Stimulated activated naive CD4-positive, alpha-beta T cell (primary cell): Measurements from ENCODE around the gene DGKD.
A peak's percentile ranks its signal among the peaks of the same experiment; 100 is the strongest.
"Not testable (repeated sequence)": the region's sequence is repeated elsewhere in the genome, so short reads cannot be mapped to it uniquely, and the experiment has no call there.

Source experiments
- DNase-seq, 6 experiments: peaks; one replicate each; lab custom pipeline; 2025; lab: John Stamatoyannopoulos, UW

The DGKD gene

DNA sequence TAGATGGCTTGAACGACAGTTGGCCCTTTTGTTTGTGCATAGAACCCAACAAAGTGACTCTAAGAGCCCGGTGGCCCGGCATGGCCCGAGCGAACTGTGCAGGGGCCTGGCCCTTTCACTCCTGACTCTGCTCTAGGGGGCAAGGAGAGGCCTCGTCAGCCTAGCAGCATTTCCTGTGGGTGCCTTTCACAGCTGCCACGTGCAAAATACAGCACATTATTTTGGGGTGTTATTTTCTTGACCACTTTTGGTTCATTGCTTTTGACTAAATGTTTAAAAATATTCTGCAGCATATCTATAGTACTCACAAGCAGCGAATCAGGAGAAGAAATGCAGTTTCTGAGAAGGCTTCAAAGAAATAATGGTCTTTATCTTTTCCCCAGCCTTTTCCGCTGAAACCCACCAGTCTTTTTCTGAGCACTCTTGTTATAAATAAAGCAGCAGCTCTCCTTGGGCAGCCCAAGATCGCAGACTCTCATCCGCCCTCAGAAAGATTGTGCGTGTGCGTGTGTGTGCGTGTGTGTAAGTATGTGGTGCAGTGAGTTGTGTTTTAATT lies 31.3 kb downstream of the DGKD start:
- peak in 5 of 6 experiments; percentile 4 to 65 (median 54) for DNase-seq

DNA sequence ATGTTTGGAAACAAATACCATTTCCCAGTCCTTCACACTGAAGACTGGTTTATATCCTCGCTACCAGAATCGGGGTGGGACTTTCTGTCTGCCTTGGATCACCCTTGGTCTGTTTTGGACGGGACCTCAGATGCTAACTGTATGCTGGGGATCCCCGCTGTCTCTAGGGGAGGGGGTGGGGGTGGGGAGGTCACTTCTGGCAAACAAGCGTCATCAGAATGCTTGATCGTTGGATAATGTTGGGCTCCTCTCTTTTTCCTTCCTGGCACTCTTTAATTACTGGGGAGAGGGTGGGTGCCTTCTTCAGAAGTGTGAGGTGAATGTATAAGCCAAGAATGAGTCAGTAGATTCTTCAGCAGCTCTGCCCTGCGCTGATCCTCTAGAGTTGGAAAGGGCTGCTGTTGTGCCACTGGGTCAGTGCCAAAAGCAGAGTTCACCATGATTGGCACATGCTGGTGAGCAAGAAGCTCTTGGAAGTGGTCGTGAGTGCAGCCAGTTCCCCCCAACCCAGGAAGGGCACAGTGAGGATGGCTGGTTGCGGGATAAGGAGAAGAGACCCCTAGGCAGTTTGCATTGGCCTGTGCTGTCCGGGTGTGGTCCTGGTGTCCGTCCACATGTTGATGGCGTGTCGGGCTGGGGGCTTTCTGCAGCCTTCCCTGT lies 32.2 kb downstream of the DGKD start:
- no peak for DNase-seq

GRCh38 chr2:233387225-233387624 lies 32.9 kb downstream of the DGKD start:
- no peak for DNase-seq

DNA sequence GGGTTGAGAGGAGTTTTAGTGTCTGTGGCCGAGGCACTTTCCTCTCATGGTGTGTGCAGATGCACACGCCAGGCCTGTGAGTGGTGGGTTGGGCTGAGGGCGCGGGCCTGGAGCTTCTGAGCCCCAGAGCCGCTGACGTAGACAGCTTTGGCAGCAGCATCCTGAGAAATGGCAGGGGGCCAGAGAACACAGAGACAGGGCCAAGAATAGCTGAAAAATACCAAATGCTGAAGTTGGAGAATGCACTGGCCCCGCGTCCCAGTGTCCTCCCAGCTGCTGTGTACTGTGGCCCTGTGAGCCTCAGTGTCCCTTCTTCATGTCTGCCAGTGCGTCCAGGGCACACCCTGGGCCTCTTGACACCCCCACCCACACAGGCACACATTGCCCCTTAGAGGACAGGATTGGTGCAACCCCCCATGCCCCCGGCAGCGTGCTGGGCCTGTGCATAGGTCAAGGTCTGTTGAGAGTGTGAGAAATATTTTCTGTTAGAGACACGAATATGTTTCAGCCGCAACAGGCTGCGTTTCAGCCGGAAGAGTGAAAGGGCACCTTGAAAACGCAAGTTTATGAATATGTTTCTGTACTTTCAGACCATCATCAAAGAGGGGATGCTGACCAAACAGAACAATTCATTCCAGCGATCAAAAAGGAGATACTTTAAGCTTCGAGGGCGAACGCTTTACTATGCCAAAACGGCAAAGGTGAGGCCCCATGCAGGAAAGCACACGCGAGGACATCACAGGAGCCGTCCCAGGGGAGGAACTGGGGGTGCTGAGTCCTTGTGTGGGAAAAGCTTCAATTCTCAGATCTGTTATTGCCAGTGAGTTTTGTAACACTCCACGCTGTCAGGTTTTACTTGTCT lies 33.6 kb downstream of the DGKD start:
- no peak for DNase-seq

DNA sequence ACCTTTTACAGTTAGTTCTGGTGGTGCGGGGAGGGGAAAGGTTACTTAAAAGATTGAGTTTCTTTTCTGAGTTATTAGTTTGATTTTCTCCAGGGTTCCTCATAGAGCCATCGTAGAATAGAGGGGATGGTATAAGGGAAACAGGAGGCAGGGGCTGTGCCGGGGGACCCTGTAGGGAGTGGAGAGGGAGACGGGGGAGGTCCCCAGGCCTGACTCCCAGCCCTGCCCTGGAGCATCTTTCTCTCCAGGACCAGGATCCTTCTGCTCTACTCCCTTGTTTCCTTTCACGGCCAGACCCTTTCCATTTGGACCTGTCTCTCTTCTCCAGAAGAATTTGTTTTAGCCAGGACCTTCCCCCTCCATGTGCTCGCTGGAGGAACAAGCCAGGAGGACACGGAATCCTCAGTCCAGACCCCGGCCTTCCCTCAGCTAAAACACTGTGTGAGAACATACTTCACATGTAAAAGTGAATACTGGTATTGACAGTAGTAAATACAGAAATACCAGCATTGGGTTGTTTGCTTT lies 35.4 kb downstream of the DGKD start:
- no peak for DNase-seq

GRCh38 chr2:233395687-233396086 lies 41.4 kb downstream of the DGKD start:
- DNase-seq = no peak

DNA sequence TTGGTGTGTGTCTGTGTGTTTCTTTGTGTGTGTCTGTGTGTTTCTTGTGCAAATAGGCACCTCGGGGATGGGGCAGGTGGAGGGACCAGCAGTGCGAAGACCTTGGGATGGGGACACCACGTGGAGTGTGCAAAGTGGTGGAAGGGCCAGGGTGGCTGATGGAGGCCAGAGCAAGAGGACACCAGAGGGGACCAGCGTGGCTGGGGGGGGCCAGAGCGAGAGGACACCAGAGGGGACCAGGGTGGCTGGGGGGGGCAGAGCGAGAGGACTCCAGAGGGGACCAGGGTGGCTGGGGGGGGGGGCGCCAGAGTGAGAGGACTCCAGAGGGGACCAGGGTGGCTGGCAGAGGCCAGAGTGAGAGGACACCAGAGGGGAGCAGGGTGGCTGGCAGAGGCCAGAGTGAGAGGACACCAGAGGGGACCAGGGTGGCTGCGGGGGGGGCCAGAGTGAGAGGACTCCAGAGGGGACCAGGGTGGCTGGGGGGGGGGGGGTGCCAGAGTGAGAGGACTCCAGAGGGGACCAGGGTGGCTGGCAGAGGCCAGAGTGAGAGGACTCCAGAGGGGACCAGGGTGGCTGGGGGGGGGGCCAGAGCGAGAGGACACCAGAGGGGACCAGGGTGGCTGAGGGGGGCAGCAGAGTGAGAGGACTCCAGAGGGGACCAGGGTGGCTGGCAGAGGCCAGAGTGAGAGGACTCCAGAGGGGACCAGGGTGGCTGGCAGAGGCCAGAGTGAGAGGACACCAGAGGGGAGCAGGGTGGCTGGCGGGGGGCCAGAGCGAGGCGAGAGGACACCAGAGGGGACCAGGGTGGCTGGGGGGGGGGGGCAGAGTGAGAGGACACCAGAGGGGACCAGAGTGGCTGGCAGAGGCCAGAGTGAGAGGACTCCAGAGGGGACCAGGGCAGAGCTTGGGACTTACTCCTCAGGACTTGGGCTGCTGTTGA lies 42.7 kb downstream of the DGKD start:
- not testable (repeated sequence) for DNase-seq

GRCh38 chr2:233399306-233400225 lies 45.3 kb downstream of the DGKD start:
- DNase-seq = peak; percentile 25 to 52 (median 33)

DNA sequence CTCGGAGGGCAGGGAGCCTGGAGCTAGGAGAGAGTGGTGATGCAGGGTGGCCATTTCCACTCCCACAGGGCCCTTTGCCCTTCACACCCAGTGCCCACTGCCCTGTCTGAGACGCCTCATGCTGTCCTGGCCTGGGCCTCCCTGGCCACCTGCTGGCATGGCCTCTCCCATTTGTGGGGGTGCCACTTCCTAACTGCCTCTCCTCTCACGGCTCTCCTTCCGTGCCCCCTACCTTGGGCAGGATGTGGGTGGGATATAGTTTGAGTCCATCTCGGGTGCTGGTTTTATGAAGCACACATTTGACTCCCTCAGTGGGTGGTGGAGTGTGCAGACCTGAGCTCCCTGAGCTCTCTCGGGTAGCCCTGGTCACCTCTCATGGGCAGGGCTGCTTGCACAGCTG lies 46.0 kb downstream of the DGKD start:
- DNase-seq = peak in 1 of 6 experiments; percentile 25

GRCh38 chr2:233400961-233401360 lies 46.7 kb downstream of the DGKD start:
- DNase-seq = no peak

- no peak for DNase-seq
Observed at GRCh38 chr2:233402346-233402745, 48.1 kb downstream of the DGKD start.

DNA sequence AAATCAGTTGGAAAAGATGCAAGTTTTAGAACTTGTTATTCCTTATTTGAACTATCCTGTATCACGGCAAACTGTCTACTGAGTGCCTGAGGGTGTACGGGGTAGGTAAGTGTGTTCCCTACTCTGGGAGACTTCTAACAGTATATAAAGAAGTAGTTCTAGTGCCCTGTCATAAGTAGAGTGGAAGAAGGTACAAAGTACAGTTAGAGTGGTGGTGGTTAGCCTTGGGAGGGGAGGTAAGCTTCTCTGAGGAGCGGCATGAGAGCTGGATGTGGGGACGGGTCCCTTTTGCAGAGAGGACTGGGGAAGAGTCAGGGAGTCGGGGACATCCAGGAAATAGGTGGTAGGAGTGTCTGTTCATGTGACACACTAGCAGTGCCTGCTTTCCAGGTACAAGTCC lies 48.5 kb downstream of the DGKD start:
- DNase-seq = no peak

DNA sequence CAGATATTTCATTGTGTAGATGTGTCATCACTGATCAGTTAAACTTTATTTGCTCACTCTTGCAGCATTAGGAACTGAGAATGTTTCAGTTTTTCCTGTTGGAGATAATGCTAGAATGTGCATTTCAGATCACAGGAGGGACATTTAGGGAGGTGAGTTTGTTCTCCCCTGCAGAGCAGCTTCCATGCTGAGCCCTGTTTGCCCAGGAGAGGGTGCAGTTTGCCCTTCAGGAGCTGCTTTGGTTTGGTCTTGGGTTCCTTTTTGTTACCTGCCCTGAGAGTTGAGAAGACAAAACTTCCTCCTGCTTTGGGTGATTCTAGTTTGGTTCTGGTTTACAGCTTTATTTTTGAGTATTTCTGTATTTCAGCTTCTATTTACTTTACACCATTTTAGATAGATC lies 49.9 kb downstream of the DGKD start:
- DNase-seq = peak; percentile 49 to 79 (median 59)

DNA sequence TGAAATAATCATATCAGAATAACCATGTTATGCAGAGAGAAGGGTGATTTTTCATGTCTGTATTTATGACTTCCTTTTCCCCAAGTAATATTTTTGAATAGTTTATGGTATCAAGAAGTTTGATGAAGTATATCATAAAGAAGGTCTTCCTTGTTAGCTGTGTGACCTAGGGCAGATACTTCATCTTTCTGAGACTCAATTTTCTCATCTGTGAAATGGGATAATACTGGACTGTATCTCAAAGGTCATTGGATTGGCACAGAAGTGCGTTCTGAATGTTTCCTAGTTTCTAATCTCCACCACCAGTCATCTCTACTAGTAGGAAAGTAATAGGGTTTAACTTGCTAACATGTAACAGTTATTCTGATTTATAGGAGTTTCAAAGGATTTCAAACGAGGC lies 52.6 kb downstream of the DGKD start:
- no peak for DNase-seq

- no peak for DNase-seq
Observed at GRCh38 chr2:233407771-233408181, 53.5 kb downstream of the DGKD start.

GRCh38 chr2:233408366-233409285 lies 54.3 kb downstream of the DGKD start:
- DNase-seq = peak in 1 of 6 experiments; percentile 43

DNA sequence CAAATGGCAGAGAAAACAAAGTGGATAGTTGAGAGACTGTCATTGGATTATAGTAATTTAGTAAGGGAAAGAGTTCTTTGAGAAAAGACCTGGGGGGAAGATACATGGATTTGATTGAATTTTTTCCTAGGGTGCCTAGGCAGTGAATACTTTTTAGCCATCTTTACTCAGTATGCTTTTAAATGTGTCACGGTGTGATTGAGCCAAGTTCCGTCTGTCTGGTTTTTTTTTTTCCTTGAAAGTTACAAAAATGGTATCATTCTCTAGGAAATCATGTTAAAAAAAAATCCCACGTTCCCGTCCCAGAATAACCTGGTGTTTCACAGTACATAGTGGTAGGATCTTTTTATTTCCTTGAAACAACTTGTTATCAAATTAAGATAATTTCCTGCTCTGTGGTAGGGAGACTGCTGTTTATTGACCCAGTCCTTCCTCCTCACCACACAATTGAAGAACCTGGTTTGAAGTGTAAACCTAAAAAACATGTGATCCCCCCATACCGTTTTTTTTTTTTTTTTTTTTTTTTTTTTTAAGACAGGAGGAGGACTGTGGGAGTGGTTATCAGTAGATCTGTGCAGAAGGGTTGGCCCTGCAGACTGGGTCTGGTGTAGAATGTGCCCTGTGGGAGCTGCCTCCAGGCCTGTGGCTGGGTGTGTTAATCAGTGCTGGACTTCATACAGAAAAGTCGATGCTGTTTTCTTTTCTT lies 55.1 kb downstream of the DGKD start:
- DNase-seq = peak in 5 of 6 experiments; percentile 16 to 81 (median 71)

- peak in 1 of 6 experiments; percentile 27 for DNase-seq
Observed at GRCh38 chr2:233410196-233410760, 56.0 kb downstream of the DGKD start.
